Transverse colon (tissue), 3 donors: ENCODE results near the gene ATG13.

ENCODE experiments used
- POLR2A ChIP-seq: fragments of 450-650 bp; IDR thresholded peaks from one replicate; pipeline ENCODE4 v1.6.1; 2016; ENCODE audit warnings: antibody characterized with exemption, mild to moderate bottlenecking, moderate library complexity
- TF ChIP-seq, protein P1 (sequence below), 5 experiments: fragments of 200-600 bp in 3 of 5; fragments of 450-650 bp in 2 of 5; sonication (generic) in 3 of 5; IDR thresholded peaks; 1 replicate in 2 of 5; 2 replicates in 3 of 5; pipeline ENCODE4 v1.5.1; 2016 to 2017; ENCODE audit warnings: antibody characterized with exemption in 5 of 5, inconsistent platforms in 3 of 5, mild to moderate bottlenecking in 2 of 5, moderate library complexity in 1 of 5

DNA sequence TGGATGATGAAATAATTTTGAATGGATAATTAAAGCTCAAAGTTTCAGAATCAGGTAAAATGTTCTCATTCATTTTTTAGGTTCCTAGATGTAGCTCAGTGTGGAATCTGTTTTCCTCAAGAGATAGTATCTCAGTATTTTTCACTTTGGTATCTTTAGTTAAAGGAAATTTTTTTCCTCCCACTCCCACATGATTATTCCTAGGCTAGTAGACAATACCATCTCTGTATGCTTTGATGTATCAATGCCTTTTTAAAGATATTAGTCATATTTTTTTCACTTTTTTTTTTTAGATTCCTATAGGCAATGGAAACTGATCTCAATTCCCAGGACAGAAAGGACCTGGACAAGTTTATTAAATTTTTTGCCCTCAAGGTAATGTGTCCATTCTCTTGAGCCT is 26.6 kb downstream of the ATG13 start:
- TF ChIP-seq, protein P1, sequence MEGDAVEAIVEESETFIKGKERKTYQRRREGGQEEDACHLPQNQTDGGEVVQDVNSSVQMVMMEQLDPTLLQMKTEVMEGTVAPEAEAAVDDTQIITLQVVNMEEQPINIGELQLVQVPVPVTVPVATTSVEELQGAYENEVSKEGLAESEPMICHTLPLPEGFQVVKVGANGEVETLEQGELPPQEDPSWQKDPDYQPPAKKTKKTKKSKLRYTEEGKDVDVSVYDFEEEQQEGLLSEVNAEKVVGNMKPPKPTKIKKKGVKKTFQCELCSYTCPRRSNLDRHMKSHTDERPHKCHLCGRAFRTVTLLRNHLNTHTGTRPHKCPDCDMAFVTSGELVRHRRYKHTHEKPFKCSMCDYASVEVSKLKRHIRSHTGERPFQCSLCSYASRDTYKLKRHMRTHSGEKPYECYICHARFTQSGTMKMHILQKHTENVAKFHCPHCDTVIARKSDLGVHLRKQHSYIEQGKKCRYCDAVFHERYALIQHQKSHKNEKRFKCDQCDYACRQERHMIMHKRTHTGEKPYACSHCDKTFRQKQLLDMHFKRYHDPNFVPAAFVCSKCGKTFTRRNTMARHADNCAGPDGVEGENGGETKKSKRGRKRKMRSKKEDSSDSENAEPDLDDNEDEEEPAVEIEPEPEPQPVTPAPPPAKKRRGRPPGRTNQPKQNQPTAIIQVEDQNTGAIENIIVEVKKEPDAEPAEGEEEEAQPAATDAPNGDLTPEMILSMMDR (IDR thresholded peaks at IDR 0.05): no peak
- no peak for TF ChIP-seq POLR2A
